Vagina (tissue), 2 donors: ENCODE data around the gene RPA3. TPM values are rescaled to one million over a fixed set of nuclear protein-coding genes. Genes with fewer than 3 reads are reported as not detected.

Experiments
- DNase-seq, 2 donors: peaks; one replicate each; pipeline ENCODE4 v3.0.0-alpha.2; 2017; ENCODE audit errors: extremely low spot score in 2 of 2
- H3K27ac ChIP-seq: fragments of 200-600 bp; sonication (generic); one replicate; pipeline ENCODE4 v1.5.1; 2019
- H3K27me3 ChIP-seq: fragments of 200-600 bp; sonication (generic); one replicate; pipeline ENCODE4 v1.5.1; 2019
- H3K36me3 ChIP-seq, 2 donors: fragments of 200-600 bp; sonication (generic); one replicate each; pipeline ENCODE4 v1.5.1; 2017 to 2019
- H3K4me1 ChIP-seq: fragments of 200-600 bp; sonication (generic); one replicate; pipeline ENCODE4 v1.5.1; 2019
- H3K4me3 ChIP-seq, 2 donors: fragments of 200-600 bp; sonication (generic); 1 replicate in 1 of 2; 2 replicates in 1 of 2; pipeline ENCODE4 v1.5.1; 2016 to 2019
- H3K9me3 ChIP-seq: fragments of 200-600 bp; sonication (generic); one replicate; pipeline ENCODE4 v1.5.1; 2019
- POLR2A ChIP-seq, 2 donors: fragments of 450-650 bp; IDR thresholded peaks; one replicate each; pipeline ENCODE4 v1.6.1; 2017; ENCODE audit warnings: antibody characterized with exemption in 2 of 2, mild to moderate bottlenecking in 2 of 2, moderate library complexity in 2 of 2
- POLR2AphosphoS5 ChIP-seq, 2 donors: sonication (generic); formaldehyde crosslinking; IDR thresholded peaks; one replicate each; pipeline ENCODE4 v1.9.0; 2017; ENCODE audit warnings: antibody characterized with exemption in 2 of 2, mild to moderate bottlenecking in 2 of 2, low read depth in 1 of 2; ENCODE audit not compliant: insufficient read depth in 1 of 2
- intact Hi-C: fragments of 100-400 bp; cut with DNase I; formaldehyde crosslinking; loops from one replicate; pipeline ENCODE4 v1.15.1; 2023
- total RNA-seq: library from RNA; depleted of rRNA; stranded (reverse); fragments of >200 nt; gene quantifications from one replicate; pipeline ENCODE4 v1.2.3, GENCODE V29; 2016
- TF ChIP-seq, protein P1 (sequence below), 3 experiments: fragments of 450-650 bp in 2 of 3; fragments of 200-600 bp in 1 of 3; sonication (generic) in 1 of 3; IDR thresholded peaks; one replicate each; pipeline ENCODE4 v1.5.1; 2017 to 2019; ENCODE audit warnings: antibody characterized with exemption in 3 of 3, mild to moderate bottlenecking in 2 of 3, moderate library complexity in 2 of 3

The RPA3 gene
- total RNA-seq, 1 donor from 2014 or later = 12.3 TPM

DNA sequence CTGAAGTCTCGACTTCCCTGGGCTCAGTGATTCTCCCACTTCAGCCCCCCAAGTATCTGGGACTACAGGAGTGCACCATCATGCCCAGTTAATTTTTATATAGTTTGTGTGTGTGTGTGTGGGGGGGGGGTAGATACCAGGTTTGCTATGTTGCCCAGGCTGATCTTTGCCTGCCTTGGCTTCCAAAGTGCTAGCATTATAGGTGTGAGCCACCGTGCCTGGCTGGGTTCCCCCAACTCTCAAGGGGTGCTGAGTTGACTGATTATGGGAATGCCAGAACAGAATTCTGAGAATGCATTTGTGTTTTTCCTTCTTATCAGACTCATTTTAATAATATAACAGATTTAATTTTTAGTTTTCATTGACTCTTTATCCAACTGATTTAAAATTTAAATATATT lies 19.5 kb downstream of the RPA3 start:
- Histone ChIP-seq H3K4me3 (no peak overlapping the region), H3K36me3 (no peaks in the 10 kb centered on the region), H3K4me1 (peaks cover 30% of the 10 kb centered on the region), H3K27me3 (no peaks in the 10 kb centered on the region), H3K27ac (no peak overlapping the region), H3K9me3 (no peaks in the 10 kb centered on the region)
- DNase-seq = no peak
- intact Hi-C loops = no loop called here
- TF ChIP-seq POLR2AphosphoS5 (IDR thresholded peaks at IDR 0.05; ENCODE audit: insufficient read depth in 1 of 2, low read depth in 1 of 2) (no peak), POLR2A (IDR thresholded peaks at IDR 0.05) (no peak)
- TF ChIP-seq, protein P1, sequence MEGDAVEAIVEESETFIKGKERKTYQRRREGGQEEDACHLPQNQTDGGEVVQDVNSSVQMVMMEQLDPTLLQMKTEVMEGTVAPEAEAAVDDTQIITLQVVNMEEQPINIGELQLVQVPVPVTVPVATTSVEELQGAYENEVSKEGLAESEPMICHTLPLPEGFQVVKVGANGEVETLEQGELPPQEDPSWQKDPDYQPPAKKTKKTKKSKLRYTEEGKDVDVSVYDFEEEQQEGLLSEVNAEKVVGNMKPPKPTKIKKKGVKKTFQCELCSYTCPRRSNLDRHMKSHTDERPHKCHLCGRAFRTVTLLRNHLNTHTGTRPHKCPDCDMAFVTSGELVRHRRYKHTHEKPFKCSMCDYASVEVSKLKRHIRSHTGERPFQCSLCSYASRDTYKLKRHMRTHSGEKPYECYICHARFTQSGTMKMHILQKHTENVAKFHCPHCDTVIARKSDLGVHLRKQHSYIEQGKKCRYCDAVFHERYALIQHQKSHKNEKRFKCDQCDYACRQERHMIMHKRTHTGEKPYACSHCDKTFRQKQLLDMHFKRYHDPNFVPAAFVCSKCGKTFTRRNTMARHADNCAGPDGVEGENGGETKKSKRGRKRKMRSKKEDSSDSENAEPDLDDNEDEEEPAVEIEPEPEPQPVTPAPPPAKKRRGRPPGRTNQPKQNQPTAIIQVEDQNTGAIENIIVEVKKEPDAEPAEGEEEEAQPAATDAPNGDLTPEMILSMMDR (IDR thresholded peaks at IDR 0.05) = no peak

DNA sequence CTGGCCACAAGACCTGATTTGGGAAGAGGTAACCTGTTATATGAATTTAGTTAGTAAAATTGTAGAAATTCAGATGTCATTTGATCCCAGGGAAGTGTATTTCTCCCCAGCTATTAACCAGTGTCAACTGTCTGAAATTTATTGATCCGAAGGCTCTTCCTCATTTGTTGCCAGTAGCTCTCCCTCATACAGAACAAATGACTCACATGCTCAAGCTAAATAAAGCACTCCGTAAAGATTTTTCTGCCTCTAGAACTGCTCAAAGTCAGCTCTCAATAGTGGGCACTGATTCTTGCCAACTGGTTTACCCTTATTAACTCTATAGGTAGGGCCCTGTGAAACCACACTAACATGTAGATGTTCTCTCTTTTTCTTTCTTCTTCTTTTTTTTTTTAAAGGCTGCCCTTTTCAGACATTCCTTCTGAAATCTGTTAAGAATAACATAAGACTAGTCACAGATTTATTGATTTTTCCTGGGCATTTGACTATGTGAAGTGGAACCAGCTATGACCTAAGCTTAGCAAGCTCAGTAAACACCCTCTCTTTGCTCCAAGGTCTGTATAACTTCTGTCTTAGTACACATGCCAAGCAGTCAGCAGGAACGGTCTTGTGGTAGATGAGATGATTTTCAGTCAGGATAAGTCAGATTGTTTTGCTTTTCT lies 21.8 kb downstream of the RPA3 start:
- Histone ChIP-seq H3K27me3 (no peaks in the 10 kb centered on the region), H3K36me3 (no peaks in the 10 kb centered on the region), H3K4me3 (no peak overlapping the region), H3K4me1 (peaks cover 30% of the 10 kb centered on the region), H3K27ac (peak overlapping the region; percentile 15), H3K9me3 (no peaks in the 10 kb centered on the region)
- TF ChIP-seq POLR2AphosphoS5 (IDR thresholded peaks at IDR 0.05; ENCODE audit: insufficient read depth in 1 of 2, low read depth in 1 of 2) (no peak), POLR2A (IDR thresholded peaks at IDR 0.05) (no peak)
- TF ChIP-seq, protein P1 (IDR thresholded peaks at IDR 0.05) = no peak
- intact Hi-C loops = no loop called here
- no peak for DNase-seq

DNA sequence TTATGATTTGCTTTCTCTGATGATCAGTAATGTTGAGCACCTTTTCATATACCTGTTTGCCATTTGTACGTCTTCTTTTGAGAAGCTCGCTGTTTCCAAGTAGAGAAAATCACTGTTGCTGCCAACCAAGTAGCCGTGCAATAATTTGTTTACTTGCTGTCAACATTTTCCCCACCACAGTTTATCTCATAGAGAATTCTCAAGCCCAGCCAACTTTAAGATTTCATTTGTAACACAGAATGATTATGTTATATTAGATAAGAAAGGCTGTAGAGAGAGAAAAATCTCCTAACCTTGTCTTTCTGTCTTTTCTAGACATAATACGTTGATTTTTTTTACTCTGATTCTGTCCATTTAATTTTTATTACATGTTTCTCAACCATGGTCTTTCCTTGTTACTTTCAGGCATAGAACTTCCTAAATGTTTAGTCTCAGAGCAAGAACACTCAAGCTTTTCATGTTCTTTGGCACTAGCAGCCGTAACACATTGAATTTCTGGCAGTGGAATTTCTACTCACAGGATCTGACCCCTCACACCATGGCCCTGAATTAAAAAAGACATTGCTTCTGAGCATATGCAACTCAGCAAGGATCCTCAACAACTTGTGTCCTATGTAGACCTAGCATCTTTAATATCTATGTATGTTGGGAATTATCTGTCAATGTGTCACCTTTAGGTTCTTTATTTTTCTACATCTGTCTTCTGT lies 23.1 kb downstream of the RPA3 start:
- no peaks in the 10 kb centered on the region for H3K36me3 ChIP-seq
- no peak overlapping the region for H3K4me3 ChIP-seq
- no peaks in the 10 kb centered on the region for H3K27me3 ChIP-seq
- no peak for TF ChIP-seq POLR2A (IDR thresholded peaks at IDR 0.05)
- no peak for TF ChIP-seq POLR2AphosphoS5 (IDR thresholded peaks at IDR 0.05; ENCODE audit: insufficient read depth in 1 of 2, low read depth in 1 of 2)
- TF ChIP-seq, protein P1 (IDR thresholded peaks at IDR 0.05) = no peak
- no peak overlapping the region for H3K27ac ChIP-seq
- intact Hi-C loops = no loop called here
- H3K9me3 ChIP-seq = no peaks in the 10 kb centered on the region
- DNase-seq = no peak
- H3K4me1 ChIP-seq = peaks cover 30% of the 10 kb centered on the region

DNA sequence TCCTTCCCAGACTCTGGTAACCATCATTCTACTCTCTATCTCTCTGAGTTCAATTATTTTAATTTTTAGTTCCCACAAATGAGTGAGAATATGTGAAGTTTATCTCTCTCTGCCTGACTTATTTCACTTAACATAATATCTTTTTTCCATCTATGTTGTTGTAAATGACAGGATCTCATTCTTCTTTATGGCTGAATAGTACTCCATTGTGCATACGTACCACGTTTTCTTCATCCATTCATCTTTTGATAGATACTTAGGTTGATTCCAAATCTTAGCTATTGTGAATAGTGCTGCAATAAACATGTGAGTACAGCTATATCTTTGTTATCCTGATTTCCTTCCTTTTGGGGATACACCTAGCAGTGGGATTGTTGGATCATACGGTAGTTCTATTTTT lies 23.9 kb downstream of the RPA3 start:
- H3K27ac ChIP-seq = no peak overlapping the region
- H3K4me1 ChIP-seq = peaks cover 30% of the 10 kb centered on the region
- no peaks in the 10 kb centered on the region for H3K36me3 ChIP-seq
- no peaks in the 10 kb centered on the region for H3K27me3 ChIP-seq
- DNase-seq = no peak
- intact Hi-C loops = no loop called here
- TF ChIP-seq POLR2A (IDR thresholded peaks at IDR 0.05) = no peak
- TF ChIP-seq POLR2AphosphoS5 (IDR thresholded peaks at IDR 0.05; ENCODE audit: insufficient read depth in 1 of 2, low read depth in 1 of 2) = no peak
- TF ChIP-seq, protein P1 (IDR thresholded peaks at IDR 0.05) = no peak
- no peak overlapping the region for H3K4me3 ChIP-seq
- H3K9me3 ChIP-seq = no peaks in the 10 kb centered on the region

DNA sequence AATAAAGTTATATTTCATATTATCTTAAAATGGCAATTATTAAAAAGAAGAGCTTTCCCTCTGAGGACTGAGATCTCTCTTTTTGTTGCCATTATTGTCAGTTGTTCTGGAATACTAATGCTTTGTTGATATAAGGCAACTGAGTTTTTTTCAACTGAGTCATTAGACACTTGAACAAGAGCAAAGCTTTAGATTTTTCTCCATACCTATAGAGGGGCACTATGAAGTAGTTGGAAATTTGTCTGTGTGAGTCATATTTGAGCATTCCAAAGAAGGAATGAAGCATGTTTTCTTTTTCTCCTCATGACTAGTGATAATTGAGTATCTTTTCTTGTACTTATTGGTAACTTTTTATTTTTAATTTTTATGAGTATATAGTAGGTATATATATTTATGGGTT lies 24.5 kb downstream of the RPA3 start:
- DNase-seq = no peak
- Histone ChIP-seq H3K27ac (no peak overlapping the region), H3K9me3 (no peaks in the 10 kb centered on the region), H3K27me3 (no peaks in the 10 kb centered on the region), H3K4me1 (peaks cover 30% of the 10 kb centered on the region), H3K4me3 (no peak overlapping the region), H3K36me3 (no peaks in the 10 kb centered on the region)
- intact Hi-C loops = no loop called here
- TF ChIP-seq POLR2A (IDR thresholded peaks at IDR 0.05) (no peak), POLR2AphosphoS5 (IDR thresholded peaks at IDR 0.05; ENCODE audit: insufficient read depth in 1 of 2, low read depth in 1 of 2) (no peak)
- TF ChIP-seq, protein P1 (IDR thresholded peaks at IDR 0.05) = no peak
